ENCODE results near the gene CDC20.
"Not testable (repeated sequence)": the region's sequence is repeated elsewhere in the genome, so short reads cannot be mapped to it uniquely, and the experiment has no call there.

Gene CDC20

GRCh38 chr1:43396059-43396458 lies 37.3 kb downstream of the CDC20 start:
- no peak overlapping the region for H3K4me3 ChIP-seq (ENCODE audit: low read length)
- H3K79me2 ChIP-seq (ENCODE audit: control insufficient read depth, low read length), result peaks cover 10% of the 10 kb centered on the region
- H3K27me3 ChIP-seq (ENCODE audit: control insufficient read depth, low read length), result no peaks in the 10 kb centered on the region
- no peaks in the 10 kb centered on the region for H3K9me3 ChIP-seq (ENCODE audit: control insufficient read depth, insufficient read depth, low read length)
- H3K36me3 ChIP-seq (ENCODE audit: control insufficient read depth, low read length), result peaks cover 4% of the 10 kb centered on the region; the same call in 1 of the 2 replicates
- H3F3A ChIP-seq (ENCODE audit: control insufficient read depth, insufficient read depth), result no peaks in the 10 kb centered on the region
- no peak overlapping the region for H3K4me2 ChIP-seq (ENCODE audit: low read length)
- H3K27ac ChIP-seq (ENCODE audit: low read depth, low read length), result no peak overlapping the region
- no peak for TF ChIP-seq EZH2phosphoT487 (IDR thresholded peaks at IDR 0.05; ENCODE audit: borderline replicate concordance, low read length)
- TF ChIP-seq CTCF (IDR thresholded peaks at IDR 0.05; ENCODE audit: low read depth, low read length, poor library complexity, severe bottlenecking), result no peak
- H3K9me2 ChIP-seq (replicated peaks; ENCODE audit: control insufficient read depth, low read length), result no peaks in the 10 kb centered on the region
- peaks cover 10% of the 10 kb centered on the region for H3K4me1 ChIP-seq (ENCODE audit: control insufficient read depth, low read length)
- no peaks in the 10 kb centered on the region for H4K20me1 ChIP-seq (ENCODE audit: control insufficient read depth, insufficient read depth, low read depth, low read length)

GRCh38 chr1:43398227-43398626 lies 39.4 kb downstream of the CDC20 start:
- no peaks in the 10 kb centered on the region for H3K9me2 ChIP-seq (replicated peaks; ENCODE audit: control insufficient read depth, low read length)
- H3K4me3 ChIP-seq (ENCODE audit: low read length), result no peak overlapping the region
- no peak overlapping the region for H3K4me2 ChIP-seq (ENCODE audit: low read length)
- no peaks in the 10 kb centered on the region for H3K27me3 ChIP-seq (ENCODE audit: control insufficient read depth, low read length)
- no peaks in the 10 kb centered on the region for H3F3A ChIP-seq (ENCODE audit: control insufficient read depth, insufficient read depth)
- peaks cover 6% of the 10 kb centered on the region; the same call in 1 of the 2 replicates for H3K4me1 ChIP-seq (ENCODE audit: control insufficient read depth, low read length)
- no peaks in the 10 kb centered on the region for H4K20me1 ChIP-seq (ENCODE audit: control insufficient read depth, insufficient read depth, low read depth, low read length)
- TF ChIP-seq CTCF (IDR thresholded peaks at IDR 0.05; ENCODE audit: low read depth, low read length, poor library complexity, severe bottlenecking) (no peak), EZH2phosphoT487 (IDR thresholded peaks at IDR 0.05; ENCODE audit: borderline replicate concordance, low read length) (no peak)
- no peak overlapping the region for H3K27ac ChIP-seq (ENCODE audit: low read depth, low read length)
- peaks cover 4% of the 10 kb centered on the region; the same call in 1 of the 2 replicates for H3K79me2 ChIP-seq (ENCODE audit: control insufficient read depth, low read length)
- peaks cover 11% of the 10 kb centered on the region for H3K36me3 ChIP-seq (ENCODE audit: control insufficient read depth, low read length)
- H3K9me3 ChIP-seq (ENCODE audit: control insufficient read depth, insufficient read depth, low read length), result no peaks in the 10 kb centered on the region

- H3K4me1 ChIP-seq (ENCODE audit: control insufficient read depth, low read length); H3K9me2 ChIP-seq (replicated peaks; ENCODE audit: control insufficient read depth, low read length); H3K27ac ChIP-seq (ENCODE audit: low read depth, low read length): not testable (repeated sequence)
Observed at GRCh38 chr1:43400441-43400840, 41.7 kb downstream of the CDC20 start.

GRCh38 chr1:43402089-43402865 lies 43.5 kb downstream of the CDC20 start:
- Histone ChIP-seq H3K36me3 (ENCODE audit: control insufficient read depth, low read length) (peaks cover 40% of the 10 kb centered on the region), H3K79me2 (ENCODE audit: control insufficient read depth, low read length) (no peaks in the 10 kb centered on the region), H3F3A (ENCODE audit: control insufficient read depth, insufficient read depth) (no peaks in the 10 kb centered on the region), H3K4me1 (ENCODE audit: control insufficient read depth, low read length) (no peaks in the 10 kb centered on the region), H3K4me3 (ENCODE audit: low read length) (no peak overlapping the region), H4K20me1 (ENCODE audit: control insufficient read depth, insufficient read depth, low read depth, low read length) (no peaks in the 10 kb centered on the region), H3K27me3 (ENCODE audit: control insufficient read depth, low read length) (no peaks in the 10 kb centered on the region), H3K27ac (ENCODE audit: low read depth, low read length) (no peak overlapping the region), H3K4me2 (ENCODE audit: low read length) (no peak overlapping the region), H3K9me3 (ENCODE audit: control insufficient read depth, insufficient read depth, low read length) (no peaks in the 10 kb centered on the region), H3K9me2 (replicated peaks; ENCODE audit: control insufficient read depth, low read length) (no peaks in the 10 kb centered on the region)
- TF ChIP-seq EZH2phosphoT487 (IDR thresholded peaks at IDR 0.05; ENCODE audit: borderline replicate concordance, low read length) (no peak), CTCF (IDR thresholded peaks at IDR 0.05; ENCODE audit: low read depth, low read length, poor library complexity, severe bottlenecking) (no peak)

More at GRCh38 chr1:43400441-43400840, 41.7 kb downstream of the CDC20 start:
- H3K4me3 ChIP-seq (ENCODE audit: low read length); H3F3A ChIP-seq (ENCODE audit: control insufficient read depth, insufficient read depth); H3K4me2 ChIP-seq (ENCODE audit: low read length); H3K79me2 ChIP-seq (ENCODE audit: control insufficient read depth, low read length); H3K9me3 ChIP-seq (ENCODE audit: control insufficient read depth, insufficient read depth, low read length); H3K27me3 ChIP-seq (ENCODE audit: control insufficient read depth, low read length); H4K20me1 ChIP-seq (ENCODE audit: control insufficient read depth, insufficient read depth, low read depth, low read length): not testable (repeated sequence)
- peaks cover 28% of the 10 kb centered on the region for H3K36me3 ChIP-seq (ENCODE audit: control insufficient read depth, low read length)
